GM18873 (cell line): ENCODE results near the gene PDZD8.
"Not testable (repeated sequence)": the region's sequence is repeated elsewhere in the genome, so short reads cannot be mapped to it uniquely, and the experiment has no call there.

ENCODE experiments used
- ATAC-seq: cut with Tn5 transposase; IDR thresholded peaks from one replicate; pipeline ENCODE4 v1.9.1; 2021; ENCODE audit warnings: mild to moderate bottlenecking, moderate library complexity, moderate number of reproducible peaks; ENCODE audit not compliant: unreplicated experiment, low FRiP score

The PDZD8 gene

DNA sequence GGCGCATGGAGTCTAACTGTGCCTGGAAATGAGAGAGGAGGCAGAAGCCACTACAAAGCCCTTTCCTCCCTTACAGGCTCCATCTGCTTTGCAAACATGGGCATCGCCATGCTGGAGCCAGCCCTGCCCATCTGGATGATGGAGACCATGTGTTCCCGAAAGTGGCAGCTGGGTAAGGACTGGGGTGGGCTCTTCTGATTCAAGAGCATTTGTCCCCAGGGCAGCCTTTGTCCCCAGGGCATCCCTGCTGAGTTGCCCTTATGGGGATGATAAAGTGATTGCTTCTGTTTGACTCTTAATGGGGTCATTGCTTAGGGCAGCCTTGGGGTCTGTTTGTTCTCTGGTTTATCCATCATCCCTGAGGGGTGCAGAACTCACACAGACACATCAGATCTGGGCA is 117.5 kb downstream of the PDZD8 start:
- ATAC-seq, result no peak

DNA sequence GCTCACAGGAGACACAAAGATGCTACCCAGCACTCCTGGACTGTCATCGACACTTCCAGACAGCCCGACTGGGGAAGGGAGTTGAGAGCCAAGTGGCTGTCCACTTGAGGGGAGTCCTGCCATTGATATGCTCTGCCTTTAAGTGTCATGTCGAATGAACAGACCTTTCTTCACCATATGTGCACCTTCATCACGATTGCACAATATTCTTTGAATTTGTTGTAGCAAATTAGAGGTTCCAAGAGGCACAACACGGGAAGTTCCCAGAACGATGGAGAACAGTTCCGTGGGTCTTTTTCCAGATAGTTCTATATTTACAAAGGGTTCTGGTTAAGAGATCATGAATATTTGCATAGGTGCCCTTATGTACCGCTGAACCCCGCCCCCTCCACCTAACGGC is 118.3 kb downstream of the PDZD8 start:
- no peak for ATAC-seq

DNA sequence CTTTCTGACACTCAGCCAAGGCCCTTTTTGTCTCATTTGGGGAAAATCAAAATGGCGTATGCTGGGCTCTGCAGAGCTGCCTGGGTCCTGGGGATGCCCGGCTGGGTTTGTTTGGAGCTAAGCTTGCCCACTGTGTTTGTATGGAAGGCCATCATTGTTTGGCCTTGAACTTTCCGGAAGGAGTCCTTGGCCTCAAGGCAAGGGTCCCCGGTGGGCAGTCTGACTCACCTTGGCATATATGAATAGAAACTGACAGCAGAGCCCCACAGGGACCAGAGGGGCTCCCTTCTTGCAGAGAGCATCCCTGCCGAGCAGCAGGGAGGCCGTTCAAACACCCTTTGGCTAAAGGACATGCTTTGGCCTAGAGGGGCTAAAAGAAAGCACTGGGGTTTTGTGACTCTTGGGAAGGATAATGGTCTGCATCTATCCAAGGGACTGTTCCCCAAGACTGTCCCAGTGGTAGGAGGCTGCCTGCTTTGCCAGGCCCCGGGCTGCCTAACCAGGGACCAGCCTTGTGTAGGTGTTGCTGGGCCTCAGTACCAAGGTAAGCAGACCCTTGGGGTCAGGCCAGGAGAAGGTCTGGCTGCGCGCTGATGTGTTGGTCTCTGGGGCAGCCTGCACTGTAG is 119.3 kb downstream of the PDZD8 start:
- no peak for ATAC-seq

DNA sequence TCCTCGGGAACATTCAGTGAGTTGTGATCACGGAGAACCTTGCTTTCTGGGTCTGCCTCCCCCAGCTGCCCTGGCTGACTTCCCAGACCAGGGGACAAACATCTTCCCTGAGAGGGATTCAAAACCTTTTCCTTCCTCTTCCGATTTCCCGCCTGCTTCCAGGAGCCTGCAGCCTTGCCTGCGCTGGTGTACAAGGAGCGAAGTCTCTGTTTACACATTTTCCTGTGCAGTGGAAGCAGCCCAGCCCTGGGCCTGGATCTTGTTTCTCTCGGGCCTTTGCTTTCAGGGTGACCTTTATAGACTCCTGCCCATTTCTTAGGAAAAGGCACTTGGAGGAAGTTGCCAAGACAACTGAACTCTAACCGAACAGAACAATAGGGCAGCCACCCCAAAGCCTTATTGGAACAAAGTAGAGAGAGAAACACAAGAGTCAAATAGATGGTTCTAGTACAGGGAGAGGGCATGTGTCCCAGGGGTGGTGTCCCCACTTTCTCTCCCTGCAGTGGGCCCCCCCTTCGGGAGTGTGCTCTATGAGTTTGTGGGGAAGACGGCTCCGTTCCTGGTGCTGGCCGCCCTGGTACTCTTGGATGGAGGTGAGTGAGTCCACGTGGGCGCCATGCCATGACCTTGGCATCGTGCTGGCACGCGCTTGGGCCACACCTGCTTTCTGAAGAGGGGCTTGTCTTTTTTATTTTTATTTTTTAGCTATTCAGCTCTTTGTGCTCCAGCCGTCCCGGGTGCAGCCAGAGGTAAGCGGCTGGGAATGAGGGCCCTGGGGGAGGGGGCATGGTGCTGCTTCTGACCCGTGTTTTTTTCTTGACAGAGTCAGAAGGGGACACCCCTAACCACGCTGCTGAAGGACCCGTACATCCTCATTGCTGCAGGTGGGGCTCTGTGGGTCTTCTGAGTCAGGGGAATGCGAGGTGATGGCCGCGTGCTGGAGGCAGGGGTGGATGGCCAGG is 120.2 kb downstream of the PDZD8 start:
- no peak for ATAC-seq

DNA sequence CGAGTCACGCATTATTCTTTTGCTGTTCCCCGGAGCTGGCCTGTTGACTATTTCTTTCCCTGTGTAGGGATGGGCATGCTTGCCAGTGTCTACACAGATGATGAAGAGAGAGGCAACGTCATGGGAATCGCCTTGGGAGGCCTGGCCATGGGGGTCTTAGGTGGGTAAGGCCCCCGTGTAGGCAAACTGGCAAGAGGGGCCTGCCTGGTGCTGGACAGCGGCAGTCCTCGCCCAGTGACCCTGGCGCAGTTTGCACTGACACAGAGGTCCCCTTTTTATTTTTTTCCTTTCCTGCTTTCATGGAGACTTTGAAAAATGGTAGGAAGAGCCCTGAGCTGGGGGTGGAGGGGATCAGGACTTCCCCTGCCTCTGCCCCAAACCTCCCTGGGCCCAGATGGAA is 120.9 kb downstream of the PDZD8 start:
- ATAC-seq, result no peak

DNA sequence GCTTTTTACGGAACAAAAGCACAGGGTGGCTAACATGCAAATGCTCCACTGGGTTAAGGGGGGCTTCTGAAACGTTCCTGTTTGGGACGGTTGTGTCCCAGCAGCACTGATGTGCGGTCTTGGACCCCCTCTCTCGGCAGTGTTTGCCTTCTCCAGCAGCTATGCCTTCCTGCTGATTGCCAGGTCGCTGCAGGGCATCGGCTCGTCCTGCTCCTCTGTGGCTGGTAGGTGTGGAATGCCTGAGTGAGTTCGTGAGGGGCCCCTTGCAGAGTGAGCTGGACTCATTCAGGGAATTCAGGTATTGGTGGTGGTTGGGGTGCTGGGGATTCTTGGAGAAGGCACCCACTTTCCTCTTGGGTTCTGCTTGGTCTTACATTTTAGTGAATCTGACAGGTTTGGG is 121.3 kb downstream of the PDZD8 start:
- ATAC-seq, result no peak

DNA sequence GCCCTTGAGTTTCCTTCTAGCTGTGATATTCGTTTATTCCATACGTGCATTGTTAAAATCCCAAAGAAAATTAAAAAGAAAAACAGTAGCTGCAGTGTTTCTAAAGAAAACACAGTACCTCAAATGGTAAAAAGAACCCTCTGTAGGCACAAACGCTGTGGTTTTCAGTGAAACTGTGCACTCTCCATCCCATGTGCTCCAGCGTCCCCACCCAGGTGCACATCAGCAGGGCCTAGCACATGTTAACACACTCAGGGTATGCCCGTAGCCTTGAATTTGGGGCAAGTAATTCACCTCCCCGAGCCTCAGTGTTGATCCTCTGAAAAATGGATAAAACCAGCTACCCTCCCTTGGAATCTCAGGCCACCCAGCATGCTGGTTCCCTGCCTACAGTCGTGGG is 124.8 kb downstream of the PDZD8 start:
- ATAC-seq, result no peak

DNA sequence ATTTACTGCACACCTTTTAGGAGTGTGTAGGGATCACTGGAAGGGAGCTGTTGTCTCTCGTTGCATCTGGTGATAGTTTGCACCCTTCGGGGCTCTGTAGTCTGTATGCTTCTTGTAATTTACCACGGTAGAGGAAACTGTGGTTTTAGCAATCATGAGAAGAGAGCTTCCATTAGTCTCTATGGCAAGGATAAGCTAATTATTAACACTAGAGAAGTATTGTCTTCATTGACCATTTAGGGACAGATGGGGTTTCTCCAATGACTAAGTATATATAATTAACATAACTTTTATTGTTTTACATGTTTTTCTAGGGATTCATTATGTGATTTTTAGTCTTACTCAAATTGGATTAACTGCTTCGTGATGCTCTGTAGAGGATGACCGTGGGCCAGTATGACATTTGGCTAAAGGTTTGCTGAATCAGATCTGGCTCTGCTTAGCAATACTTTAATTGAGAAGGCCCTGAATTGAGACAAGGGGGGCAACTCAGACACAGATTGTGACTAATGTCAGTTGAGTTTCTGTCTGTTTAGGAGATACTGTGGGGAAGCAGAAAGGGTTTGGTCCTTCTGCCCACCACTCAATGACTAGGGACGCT is 125.6 kb downstream of the PDZD8 start:
- ATAC-seq, result no peak

DNA sequence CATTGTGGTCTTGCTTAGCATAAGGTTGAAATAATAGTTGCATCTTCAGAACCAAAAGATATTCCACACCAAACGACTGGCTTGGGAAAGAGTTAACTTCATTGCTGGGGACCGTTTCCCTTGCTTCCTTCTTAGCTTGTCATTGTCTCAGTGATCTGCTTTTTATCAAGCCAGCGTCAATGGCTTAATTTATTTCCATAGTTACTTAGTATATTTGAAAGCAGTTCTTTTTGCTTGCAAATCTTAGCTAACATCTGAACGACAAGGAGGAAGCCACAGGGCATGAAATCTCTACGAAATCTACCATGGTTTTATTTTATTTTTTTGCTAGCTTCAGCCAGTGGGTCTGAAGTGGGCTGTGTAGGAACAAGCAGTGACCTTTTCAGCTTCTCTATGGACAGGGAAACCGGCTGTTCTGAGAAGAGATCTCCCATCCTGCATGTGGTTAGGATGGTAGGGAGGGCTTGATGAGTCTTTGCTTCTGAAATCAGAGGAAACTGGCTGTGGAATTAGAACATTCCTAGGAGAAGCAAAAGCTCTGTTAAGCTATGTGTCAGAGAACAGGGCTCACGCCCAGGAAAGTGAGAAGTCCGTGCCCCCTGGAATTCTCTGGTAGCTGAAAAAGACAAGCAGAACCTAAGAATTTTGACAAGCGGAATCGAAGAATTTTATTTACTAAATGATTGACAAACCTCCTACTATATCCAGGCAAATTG is 126.3 kb downstream of the PDZD8 start:
- ATAC-seq, result no peak

DNA sequence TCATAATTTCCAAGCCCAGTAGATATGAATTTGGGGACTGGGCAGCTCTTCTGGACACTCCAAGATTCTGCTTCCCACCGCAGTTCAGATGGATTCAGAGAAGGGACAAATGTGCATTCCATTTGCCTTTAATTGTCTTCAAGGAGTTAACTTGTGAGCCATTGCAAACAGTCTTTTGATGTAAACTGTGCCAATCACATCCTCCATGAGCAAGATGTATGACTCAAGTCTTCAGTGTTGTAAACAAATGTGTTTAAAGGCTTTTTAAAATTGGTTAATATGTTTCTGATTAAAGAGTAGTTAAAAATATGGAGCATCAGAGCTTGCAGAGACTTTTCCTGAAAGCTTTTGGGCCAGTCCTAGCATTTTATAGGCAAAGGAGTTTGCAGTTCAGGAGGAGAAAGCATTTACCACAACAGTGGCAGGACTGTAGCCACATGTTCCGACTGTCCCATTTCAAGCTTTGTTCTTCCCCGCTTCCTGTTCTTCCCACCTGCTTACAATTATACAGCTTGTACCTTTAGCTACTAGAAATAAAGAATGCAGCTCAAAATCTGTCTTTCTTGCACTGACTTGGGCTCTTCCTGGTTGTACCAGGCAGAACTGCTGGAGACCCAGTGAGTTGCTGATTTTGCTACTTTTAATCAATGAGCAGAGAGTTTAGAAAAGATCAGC is 128.1 kb downstream of the PDZD8 start:
- ATAC-seq, result no peak

DNA sequence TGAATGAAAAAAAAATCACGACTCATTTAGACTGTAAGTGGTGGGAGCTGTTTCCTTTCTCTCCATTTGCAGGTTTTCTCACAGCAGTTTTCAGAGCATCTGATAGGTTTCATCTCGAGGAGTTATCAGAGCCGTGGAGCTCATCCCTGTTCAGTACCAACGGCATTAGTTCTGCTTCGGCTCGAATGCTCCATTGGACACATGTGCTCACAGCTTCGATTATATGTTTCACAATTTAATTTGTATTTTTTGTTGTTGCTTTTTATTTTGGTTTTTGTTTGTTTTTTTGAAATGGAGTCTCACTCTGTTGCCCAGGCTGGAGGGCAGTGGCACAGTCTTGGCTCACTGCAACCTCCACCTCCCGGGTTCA is 132.8 kb downstream of the PDZD8 start:
- ATAC-seq, result no peak

DNA sequence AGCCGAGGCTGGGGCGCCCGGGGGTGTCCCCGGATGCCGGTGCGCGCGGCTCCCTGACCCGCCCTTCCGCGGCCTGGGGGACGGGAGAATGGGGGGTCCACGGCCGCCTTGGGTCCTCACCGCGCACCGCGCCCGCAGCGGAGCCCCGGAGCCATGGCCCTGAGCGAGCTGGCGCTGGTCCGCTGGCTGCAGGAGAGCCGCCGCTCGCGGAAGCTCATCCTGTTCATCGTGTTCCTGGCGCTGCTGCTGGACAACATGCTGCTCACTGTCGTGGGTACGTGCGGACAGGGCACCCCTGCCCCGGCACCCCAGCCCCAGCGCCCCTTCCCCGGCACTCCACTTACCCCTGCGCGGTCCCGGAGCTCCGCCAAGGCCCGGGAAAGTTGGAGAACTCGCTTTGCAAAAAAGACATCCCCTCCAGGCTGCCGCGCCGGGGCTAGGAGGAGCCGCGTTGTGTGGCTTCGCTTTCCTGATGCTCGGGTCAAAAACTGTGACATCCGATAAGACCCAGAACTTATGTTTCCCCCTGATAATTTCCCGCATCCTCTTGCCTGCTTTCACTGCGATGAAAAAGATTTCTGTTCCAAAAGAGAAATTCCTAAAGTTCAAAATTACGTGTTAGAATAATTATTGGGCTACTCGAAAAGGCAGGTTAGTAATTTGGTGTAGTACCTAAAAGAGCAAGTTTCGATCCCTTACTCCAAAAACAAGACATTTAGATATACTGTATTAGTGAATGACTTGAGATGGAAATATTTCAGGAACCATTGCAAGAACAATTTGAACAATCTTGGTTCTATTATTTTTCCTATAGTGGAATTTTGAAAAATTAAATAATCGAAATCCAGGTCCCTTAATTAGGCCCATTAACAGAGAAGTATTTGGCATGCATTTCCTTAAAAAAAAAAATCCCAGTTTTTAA is 133.4 kb downstream of the PDZD8 start:
- no peak for ATAC-seq

DNA sequence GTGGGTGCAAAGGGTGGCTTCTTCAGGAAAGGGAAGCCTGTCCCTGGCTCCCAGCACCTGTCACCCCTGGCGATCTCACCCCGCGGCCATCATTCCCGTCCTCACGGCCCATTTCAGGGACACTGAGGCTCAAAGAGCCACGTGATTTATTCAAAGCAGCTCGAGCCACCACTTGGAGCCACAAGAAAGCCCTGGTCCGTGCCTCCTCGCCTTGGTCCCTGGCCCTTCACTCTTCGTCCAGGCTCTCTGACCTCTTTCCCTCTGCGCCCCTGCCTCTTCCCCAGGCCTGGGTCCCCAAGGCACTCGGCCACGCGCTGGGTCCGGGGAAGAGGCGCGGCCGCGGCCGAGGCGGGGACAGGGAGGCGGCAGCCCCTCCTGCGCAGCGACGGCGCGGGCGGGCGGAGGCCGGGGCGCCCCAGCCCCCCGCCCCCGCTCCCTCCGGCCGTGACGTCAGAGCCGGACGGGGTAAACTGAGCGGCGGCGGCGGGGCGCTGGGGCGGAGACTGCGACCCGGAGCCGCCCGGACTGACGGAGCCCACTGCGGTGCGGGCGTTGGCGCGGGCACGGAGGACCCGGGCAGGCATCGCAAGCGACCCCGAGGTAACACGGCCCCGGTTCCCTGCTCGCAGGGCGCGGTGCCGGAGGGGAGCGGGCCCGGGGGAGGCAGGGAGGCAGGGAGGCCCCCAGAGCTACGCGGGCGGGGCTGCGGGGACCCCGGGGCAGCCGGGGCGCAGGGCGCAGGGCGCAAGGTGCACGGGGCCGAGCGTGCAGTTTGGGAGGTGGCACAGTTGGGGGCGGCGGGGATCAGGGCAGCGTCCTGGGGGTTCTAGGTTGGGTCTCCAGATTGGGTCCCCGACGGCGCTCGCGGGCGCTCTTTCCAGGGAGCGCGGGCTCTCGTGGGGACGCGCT is 134.4 kb downstream of the PDZD8 start, which contains the start of gene SLC18A2:
SLC18A2 (plus strand) TSS at position 494 of the 909 bp plus-strand sequence. CDS start 580 bp downstream, outside the sequence.
- no peak for ATAC-seq

DNA sequence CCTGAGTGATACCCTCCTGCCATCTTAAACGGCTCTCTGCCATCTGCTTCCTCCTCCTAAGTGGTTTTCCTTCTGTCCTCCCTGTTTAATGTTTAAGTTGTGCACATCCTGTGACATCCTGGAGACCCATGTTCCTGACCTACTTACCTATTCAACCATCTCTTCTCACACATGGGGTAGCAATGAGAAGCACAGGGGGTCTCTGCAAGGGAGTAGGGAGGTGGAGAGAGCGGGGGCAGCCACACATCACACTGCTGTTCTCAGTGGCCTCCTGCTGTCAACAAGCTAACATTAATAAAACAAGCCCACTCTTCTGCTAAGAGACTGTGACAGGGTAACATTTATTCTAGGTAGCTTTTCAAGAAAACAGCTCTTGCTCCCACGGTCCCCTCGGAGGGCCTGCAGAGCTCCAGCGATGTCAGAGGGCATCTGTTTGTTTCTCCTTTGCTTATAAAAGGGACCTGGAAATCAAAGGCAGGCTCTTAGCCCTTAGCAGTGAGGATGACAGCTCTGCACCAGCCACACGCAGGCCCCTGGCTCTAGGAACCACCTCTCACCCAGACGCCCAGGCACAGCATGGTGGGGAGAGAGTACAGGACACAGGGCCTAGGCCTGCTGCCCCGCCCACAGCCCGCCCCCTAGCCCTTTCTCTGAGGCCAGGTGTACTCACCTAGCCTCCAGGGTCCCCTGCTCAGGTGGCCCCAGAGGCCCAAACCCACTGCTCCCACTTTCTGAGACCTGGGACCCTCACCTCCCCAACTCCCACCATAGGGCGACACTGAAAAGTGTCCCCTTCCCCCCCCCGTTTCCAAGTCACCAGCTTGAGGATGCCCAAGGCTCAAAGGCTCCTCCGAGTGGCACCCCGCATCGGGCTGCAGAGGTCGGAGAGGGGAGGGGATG is 135.3 kb downstream of the PDZD8 start:
- no peak for ATAC-seq

DNA sequence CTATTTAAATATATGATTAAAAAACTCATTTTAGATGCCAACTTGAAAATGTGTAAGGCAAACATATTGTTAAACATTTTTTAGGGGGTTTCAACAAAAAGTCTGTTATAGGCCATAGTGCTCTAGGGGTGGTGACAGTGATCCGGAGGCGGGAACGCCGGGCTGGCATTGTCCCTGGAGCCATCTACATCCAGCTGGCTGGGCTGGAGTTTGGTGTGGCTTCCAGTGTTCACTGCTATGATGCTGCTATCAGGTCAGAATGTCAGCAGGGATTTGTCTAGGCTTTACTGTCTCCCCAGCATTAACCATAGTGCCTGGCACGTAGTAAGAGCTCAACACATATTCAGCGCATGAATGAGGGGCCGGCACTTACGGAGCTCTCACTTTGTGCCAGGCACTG is 136.2 kb downstream of the PDZD8 start:
- ATAC-seq, result no peak

DNA sequence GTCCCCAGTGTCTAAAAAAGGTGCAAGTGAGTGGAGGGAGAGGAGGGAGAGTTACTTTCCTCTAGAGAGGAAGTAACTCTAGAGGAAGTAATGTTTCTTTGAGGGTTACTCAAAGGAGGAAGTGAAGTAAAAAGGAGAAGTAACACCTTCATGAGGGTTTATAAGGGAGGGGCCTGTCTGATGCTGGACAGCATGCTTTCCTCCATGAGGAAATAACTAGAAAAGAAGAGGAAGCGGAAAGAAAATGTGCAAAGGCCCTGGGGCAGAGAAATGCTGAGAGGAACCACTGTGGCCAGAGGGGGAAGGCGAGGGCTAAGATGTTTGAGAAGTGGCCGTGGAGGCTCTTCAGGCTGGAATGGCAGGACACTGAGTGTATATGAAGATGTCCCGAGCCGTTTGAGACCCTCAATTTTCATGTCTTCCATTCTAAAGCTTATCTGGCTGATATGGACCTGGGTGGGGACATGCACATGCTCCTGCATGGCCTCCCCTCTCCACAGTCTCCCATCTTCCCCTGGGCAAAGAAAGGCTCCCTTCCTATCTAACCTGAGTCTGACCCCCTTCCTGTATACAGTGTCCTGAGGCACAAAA is 137.7 kb downstream of the PDZD8 start:
- ATAC-seq, result no peak

DNA sequence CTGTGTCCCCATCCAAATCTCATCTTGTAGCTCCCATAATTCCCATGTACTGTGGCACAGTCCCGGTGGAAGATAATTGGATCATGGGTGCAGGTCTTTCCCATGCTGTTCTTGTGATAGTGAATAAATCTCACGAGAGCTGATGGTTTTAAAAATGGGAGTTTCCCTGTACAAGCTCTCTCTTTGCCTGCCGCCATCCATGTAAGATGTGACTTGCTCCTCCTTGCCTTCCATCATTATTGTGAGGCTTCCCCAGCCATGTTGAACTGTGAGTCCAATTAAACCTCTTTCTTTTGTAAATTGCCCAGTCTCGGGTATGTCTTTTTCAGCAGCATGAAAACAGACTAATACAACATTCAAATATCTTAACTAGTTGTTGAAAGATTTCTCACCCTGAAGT is 145.1 kb downstream of the PDZD8 start:
- not testable (repeated sequence) for ATAC-seq
